ENCODE data around the gene KCNK13. TPM values are rescaled to one million over a fixed set of nuclear protein-coding genes. Genes with fewer than 3 reads are reported as not detected.
"Not testable (repeated sequence)": the region's sequence is repeated elsewhere in the genome, so short reads cannot be mapped to it uniquely, and the experiment has no call there.

KCNK13 gene
- 3.6 TPM for total RNA-seq (ENCODE audit: insufficient read depth, low replicate concordance)

- peak; percentile 9 for DNase-seq (ENCODE audit: low spot score)
Observed at GRCh38 chr14:90061685-90062126, at the start of gene KCNK13. Gene KCNK13, plus strand, starts transcription at chr14:90061994. Its CDS starts 212 bp downstream, at chr14:90062206.

GRCh38 chr14:90017371-90017770 lies 44.4 kb upstream of the KCNK13 start:
- DNase-seq (ENCODE audit: low spot score) = no peak

GRCh38 chr14:90019824-90020523 lies 41.8 kb upstream of the KCNK13 start:
- no peak for DNase-seq (ENCODE audit: low spot score)

GRCh38 chr14:90023176-90023896 lies 38.5 kb upstream of the KCNK13 start:
- no peak for DNase-seq (ENCODE audit: low spot score)

- DNase-seq (ENCODE audit: low spot score) = no peak
Observed at GRCh38 chr14:90024910-90025309, 36.9 kb upstream of the KCNK13 start.

GRCh38 chr14:90026608-90027007 lies 35.2 kb upstream of the KCNK13 start:
- not testable (repeated sequence) for DNase-seq (ENCODE audit: low spot score)

- no peak for DNase-seq (ENCODE audit: low spot score)
Observed at GRCh38 chr14:90027842-90028241, 34.0 kb upstream of the KCNK13 start.

GRCh38 chr14:90034156-90034555 lies 27.6 kb upstream of the KCNK13 start:
- no peak for DNase-seq (ENCODE audit: low spot score)

GRCh38 chr14:90034835-90035525 lies 26.8 kb upstream of the KCNK13 start:
- DNase-seq (ENCODE audit: low spot score) = no peak

GRCh38 chr14:90039253-90040010 lies 22.4 kb upstream of the KCNK13 start:
- DNase-seq (ENCODE audit: low spot score) = no peak

GRCh38 chr14:90040411-90040810 lies 21.4 kb upstream of the KCNK13 start:
- DNase-seq (ENCODE audit: low spot score) = no peak

- DNase-seq (ENCODE audit: low spot score) = no peak
Observed at GRCh38 chr14:90042496-90043252, 19.1 kb upstream of the KCNK13 start.

GRCh38 chr14:90045616-90046015 lies 16.2 kb upstream of the KCNK13 start:
- DNase-seq (ENCODE audit: low spot score) = no peak

GRCh38 chr14:90049390-90049789 lies 12.4 kb upstream of the KCNK13 start:
- no peak for DNase-seq (ENCODE audit: low spot score)

- DNase-seq (ENCODE audit: low spot score) = no peak
Observed at GRCh38 chr14:90050271-90050670, 11.5 kb upstream of the KCNK13 start.

GRCh38 chr14:90053044-90053443 lies 8.8 kb upstream of the KCNK13 start:
- no peak for DNase-seq (ENCODE audit: low spot score)

GRCh38 chr14:90054803-90055202 lies 7.0 kb upstream of the KCNK13 start:
- no peak for DNase-seq (ENCODE audit: low spot score)

- DNase-seq (ENCODE audit: low spot score) = no peak
Observed at GRCh38 chr14:90056826-90057225, 5.0 kb upstream of the KCNK13 start.

GRCh38 chr14:90058876-90059458 lies 2.8 kb upstream of the KCNK13 start:
- DNase-seq (ENCODE audit: low spot score) = no peak

- DNase-seq (ENCODE audit: low spot score) = peak; percentile 35
Observed at GRCh38 chr14:90060312-90060964, 1.4 kb upstream of the KCNK13 start.

Data from umbilical cord (tissue), 2 donors.